Astrocyte (in vitro differentiated cells and primary cell): ENCODE measurements around the gene PPARG. TPM values are rescaled to one million over a fixed set of nuclear protein-coding genes. Genes with fewer than 3 reads are reported as not detected.
"Not testable (repeated sequence)": the region's sequence is repeated elsewhere in the genome, so short reads cannot be mapped to it uniquely, and the experiment has no call there.

Experiments used
- DNase-seq: peaks from one replicate; pipeline ENCODE4 v3.0.0-alpha.2; 2010; ENCODE audit warnings: low read depth
- FAIRE-seq: peaks from 2 replicates; lab custom pipeline; 2011; peaks lifted over from hg19 to GRCh38; lab: Jason Lieb, UNC
- H2AFZ ChIP-seq: 2 replicates; pipeline ENCODE4 v1.6.0; 2012; ENCODE audit warnings: low read depth, low read length, inconsistent platforms
- H3K27ac ChIP-seq: 2 replicates; pipeline ENCODE4 v1.5.1; 2011; ENCODE audit warnings: low read depth, low read length, inconsistent platforms
- H3K27me3 ChIP-seq: 2 replicates; pipeline ENCODE4 v1.6.0; 2011; ENCODE audit warnings: low read length, inconsistent platforms; ENCODE audit not compliant: insufficient read depth
- H3K36me3 ChIP-seq: 2 replicates; pipeline ENCODE4 v1.5.1; 2011; ENCODE audit warnings: low read length, inconsistent platforms; ENCODE audit not compliant: insufficient read depth
- H3K4me1 ChIP-seq: 2 replicates; pipeline ENCODE4 v1.5.1; 2011; ENCODE audit warnings: low read length, inconsistent platforms; ENCODE audit not compliant: insufficient read depth
- H3K4me2 ChIP-seq: 2 replicates; pipeline ENCODE4 v1.6.0; 2012; ENCODE audit warnings: low read length, inconsistent platforms
- H3K4me3 ChIP-seq: 2 replicates; pipeline ENCODE4 v1.5.1; 2011; ENCODE audit warnings: low read depth, mild to moderate bottlenecking, low read length, inconsistent platforms; ENCODE audit not compliant: insufficient read depth
- H3K79me2 ChIP-seq: 2 replicates; pipeline ENCODE4 v1.6.0; 2012; ENCODE audit warnings: mild to moderate bottlenecking, low read length, inconsistent platforms; ENCODE audit not compliant: insufficient read depth
- H3K9ac ChIP-seq: 2 replicates; pipeline ENCODE4 v1.6.0; 2012; ENCODE audit warnings: mild to moderate bottlenecking, low read length, inconsistent platforms
- H3K9me3 ChIP-seq: 2 replicates; pipeline ENCODE4 v1.5.1; 2012; ENCODE audit warnings: low read depth, mild to moderate bottlenecking, low read length, inconsistent platforms; ENCODE audit not compliant: insufficient read depth
- H4K20me1 ChIP-seq: 2 replicates; pipeline ENCODE4 v1.6.0; 2012; ENCODE audit warnings: low read length, inconsistent platforms; ENCODE audit not compliant: insufficient read depth
- H3K27ac Mint-ChIP-seq: one replicate; pipeline ENCODE4 v1.8.0; 2021; ENCODE audit warnings: mild to moderate bottlenecking, mixed read lengths; ENCODE audit not compliant: unreplicated experiment
- H3K27me3 Mint-ChIP-seq: one replicate; pipeline ENCODE4 v1.8.0; 2021; ENCODE audit warnings: low read depth, mixed read lengths; ENCODE audit not compliant: unreplicated experiment
- H3K36me3 Mint-ChIP-seq: one replicate; pipeline ENCODE4 v1.8.0; 2021; ENCODE audit warnings: low read depth, mixed read lengths; ENCODE audit not compliant: unreplicated experiment
- H3K4me1 Mint-ChIP-seq: one replicate; pipeline ENCODE4 v1.8.0; 2021; ENCODE audit warnings: low read depth, mixed read lengths; ENCODE audit not compliant: unreplicated experiment
- H3K4me3 Mint-ChIP-seq: one replicate; pipeline ENCODE4 v1.8.0; 2021; ENCODE audit warnings: mild to moderate bottlenecking, moderate library complexity, mixed read lengths; ENCODE audit not compliant: unreplicated experiment
- H3K9me3 Mint-ChIP-seq: one replicate; pipeline ENCODE4 v1.8.0; 2021; ENCODE audit warnings: mild to moderate bottlenecking, mixed read lengths; ENCODE audit not compliant: unreplicated experiment
- EZH2 ChIP-seq: IDR thresholded peaks from 2 replicates; pipeline ENCODE4 v1.6.1; 2012; ENCODE audit warnings: mild to moderate bottlenecking, low read length, inconsistent platforms; ENCODE audit not compliant: insufficient read depth
- total RNA-seq: library from RNA; stranded (reverse); gene quantifications from 2 replicates; pipeline ENCODE4 v1.2.1, GENCODE V29; 2021
- TF ChIP-seq, protein P1 (sequence below): IDR thresholded peaks from 2 replicates; pipeline ENCODE4 v1.5.1; 2011; ENCODE audit warnings: low read depth, mild to moderate bottlenecking, inconsistent platforms, low read length, moderate library complexity; ENCODE audit not compliant: insufficient read depth

PPARG gene
- total RNA-seq, 1 donor from 2014 or later = 4.4 TPM

GRCh38 chr3:12384451-12385233 is 95.8 kb downstream of the PPARG start:
- H4K20me1 ChIP-seq = no peaks in the 10 kb centered on the region
- H3K79me2 ChIP-seq = no peaks in the 10 kb centered on the region
- no peaks in the 10 kb centered on the region for H3K9me3 ChIP-seq
- H3K9ac ChIP-seq = no peak overlapping the region
- H3K4me2 ChIP-seq = no peak overlapping the region
- no peak for FAIRE-seq
- H3K27ac ChIP-seq = no peak overlapping the region
- DNase-seq = no peak
- no peak overlapping the region for H3K4me3 Mint-ChIP-seq
- peaks cover 9% of the 10 kb centered on the region for H3K27me3 Mint-ChIP-seq
- no peak for TF ChIP-seq EZH2
- TF ChIP-seq, protein P1, sequence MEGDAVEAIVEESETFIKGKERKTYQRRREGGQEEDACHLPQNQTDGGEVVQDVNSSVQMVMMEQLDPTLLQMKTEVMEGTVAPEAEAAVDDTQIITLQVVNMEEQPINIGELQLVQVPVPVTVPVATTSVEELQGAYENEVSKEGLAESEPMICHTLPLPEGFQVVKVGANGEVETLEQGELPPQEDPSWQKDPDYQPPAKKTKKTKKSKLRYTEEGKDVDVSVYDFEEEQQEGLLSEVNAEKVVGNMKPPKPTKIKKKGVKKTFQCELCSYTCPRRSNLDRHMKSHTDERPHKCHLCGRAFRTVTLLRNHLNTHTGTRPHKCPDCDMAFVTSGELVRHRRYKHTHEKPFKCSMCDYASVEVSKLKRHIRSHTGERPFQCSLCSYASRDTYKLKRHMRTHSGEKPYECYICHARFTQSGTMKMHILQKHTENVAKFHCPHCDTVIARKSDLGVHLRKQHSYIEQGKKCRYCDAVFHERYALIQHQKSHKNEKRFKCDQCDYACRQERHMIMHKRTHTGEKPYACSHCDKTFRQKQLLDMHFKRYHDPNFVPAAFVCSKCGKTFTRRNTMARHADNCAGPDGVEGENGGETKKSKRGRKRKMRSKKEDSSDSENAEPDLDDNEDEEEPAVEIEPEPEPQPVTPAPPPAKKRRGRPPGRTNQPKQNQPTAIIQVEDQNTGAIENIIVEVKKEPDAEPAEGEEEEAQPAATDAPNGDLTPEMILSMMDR = no peak
- no peak overlapping the region for H3K4me3 ChIP-seq
- no peaks in the 10 kb centered on the region for H3K27me3 ChIP-seq
- peaks cover 4% of the 10 kb centered on the region for H3K4me1 Mint-ChIP-seq
- no peaks in the 10 kb centered on the region for H3K36me3 Mint-ChIP-seq
- no peak overlapping the region for H3K27ac Mint-ChIP-seq
- no peaks in the 10 kb centered on the region for H3K9me3 Mint-ChIP-seq
- no peaks in the 10 kb centered on the region for H3K4me1 ChIP-seq
- H2AFZ ChIP-seq = no peak overlapping the region
- no peaks in the 10 kb centered on the region for H3K36me3 ChIP-seq

DNA sequence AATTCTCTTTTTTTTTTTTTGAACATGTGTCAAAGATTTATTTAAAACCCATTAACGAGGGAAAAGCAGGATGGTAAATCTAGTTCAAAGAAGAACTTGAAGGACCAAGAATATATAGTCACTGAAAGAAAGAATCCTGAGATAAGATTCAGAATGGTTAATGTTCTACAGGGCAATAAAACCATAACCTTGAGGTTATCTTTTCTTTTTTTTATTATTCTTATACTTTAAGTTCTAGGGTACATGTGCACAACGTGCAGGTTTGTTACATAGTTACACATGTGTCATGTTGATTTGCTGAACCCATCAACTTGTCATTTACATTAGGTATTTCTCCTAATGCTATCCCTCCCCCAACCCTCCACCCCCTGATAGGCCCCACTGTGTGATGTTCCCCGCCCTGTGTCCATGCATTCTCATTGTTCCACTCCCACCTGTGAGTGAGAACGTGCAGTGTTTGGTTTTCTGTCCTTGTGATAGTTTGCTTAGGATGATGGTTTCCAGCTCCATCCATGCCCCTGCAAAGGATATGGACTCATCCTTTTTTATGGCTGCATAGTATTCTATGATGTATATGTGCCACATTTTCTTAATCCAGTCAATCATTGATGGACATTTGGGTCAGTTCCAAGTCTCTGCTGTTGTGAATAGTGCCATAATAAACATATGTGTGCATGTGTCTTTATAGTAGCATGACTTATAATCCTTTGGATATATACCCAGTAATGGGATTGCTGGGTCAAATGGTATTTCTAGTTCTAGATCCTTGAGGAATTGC is 97.8 kb downstream of the PPARG start:
- FAIRE-seq, H3K4me1 Mint-ChIP-seq, H3K4me3 Mint-ChIP-seq, H3K36me3 ChIP-seq, H3K4me3 ChIP-seq, DNase-seq, H3K79me2 ChIP-seq, H3K36me3 Mint-ChIP-seq, H3K4me1 ChIP-seq, H3K9me3 Mint-ChIP-seq, H3K27me3 ChIP-seq, H3K4me2 ChIP-seq, H3K27me3 Mint-ChIP-seq, H2AFZ ChIP-seq, H3K27ac ChIP-seq, H3K9ac ChIP-seq, H4K20me1 ChIP-seq, H3K9me3 ChIP-seq, H3K27ac Mint-ChIP-seq: not testable (repeated sequence)

- no peak for TF ChIP-seq EZH2
- TF ChIP-seq, protein P1 = no peak
- FAIRE-seq = no peak
Measured at GRCh38 chr3:12388185-12388584, 99.3 kb downstream of the PPARG start.

More at GRCh38 chr3:12388185-12388584, 99.3 kb downstream of the PPARG start:
- no peak for DNase-seq
- no peaks in the 10 kb centered on the region for H3K36me3 Mint-ChIP-seq
- Histone ChIP-seq H3K9me3 (no peaks in the 10 kb centered on the region), H3K27me3 (no peaks in the 10 kb centered on the region), H3K4me2 (no peak overlapping the region), H3K4me3 (no peak overlapping the region), H3K27ac (no peak overlapping the region), H2AFZ (no peak overlapping the region), H4K20me1 (no peaks in the 10 kb centered on the region), H3K4me1 (no peaks in the 10 kb centered on the region), H3K9ac (no peak overlapping the region), H3K79me2 (no peaks in the 10 kb centered on the region), H3K36me3 (no peaks in the 10 kb centered on the region)
- H3K4me3 Mint-ChIP-seq = no peak overlapping the region
- H3K4me1 Mint-ChIP-seq = peaks cover 4% of the 10 kb centered on the region
- H3K27me3 Mint-ChIP-seq = peaks cover 8% of the 10 kb centered on the region
- H3K27ac Mint-ChIP-seq = no peak overlapping the region
- no peaks in the 10 kb centered on the region for H3K9me3 Mint-ChIP-seq
